ENCODE results near the gene DPYSL4. TPM values are rescaled to one million over a fixed set of nuclear protein-coding genes. Genes with fewer than 3 reads are reported as not detected.

DPYSL4 gene
- total RNA-seq, 1 experiment from 2014 or later = 22.3 TPM

GRCh38 chr10:132233501-132234085, 46.8 kb downstream of the DPYSL4 start:
- H3K36me3 ChIP-seq = no peaks in the 10 kb centered on the region
- DNase-seq = no peak

GRCh38 chr10:132234860-132235259, 48.1 kb downstream of the DPYSL4 start:
- Histone ChIP-seq H3K36me3 (no peaks in the 10 kb centered on the region), H3K27me3 (no peaks in the 10 kb centered on the region), H3K4me3 (no peak overlapping the region), H3K9me3 (no peaks in the 10 kb centered on the region)
- no peak for DNase-seq

More at GRCh38 chr10:132233501-132234085, 46.8 kb downstream of the DPYSL4 start:
- Histone ChIP-seq H3K27me3 (no peaks in the 10 kb centered on the region), H3K4me3 (no peak overlapping the region), H3K9me3 (no peaks in the 10 kb centered on the region)

GRCh38 chr10:132236161-132236560, 49.4 kb downstream of the DPYSL4 start:
- H3K36me3 ChIP-seq = no peaks in the 10 kb centered on the region
- DNase-seq = no peak
- H3K4me3 ChIP-seq = no peak overlapping the region
- H3K27me3 ChIP-seq = no peaks in the 10 kb centered on the region
- H3K9me3 ChIP-seq = no peaks in the 10 kb centered on the region

GRCh38 chr10:132236881-132237280, 50.1 kb downstream of the DPYSL4 start:
- no peaks in the 10 kb centered on the region for H3K36me3 ChIP-seq
- no peak for DNase-seq

GRCh38 chr10:132237396-132237795, 50.6 kb downstream of the DPYSL4 start:
- no peaks in the 10 kb centered on the region for H3K27me3 ChIP-seq
- no peak overlapping the region for H3K4me3 ChIP-seq
- no peak for DNase-seq
- no peaks in the 10 kb centered on the region for H3K9me3 ChIP-seq
- H3K36me3 ChIP-seq = no peaks in the 10 kb centered on the region

More at GRCh38 chr10:132236881-132237280, 50.1 kb downstream of the DPYSL4 start:
- no peaks in the 10 kb centered on the region for H3K9me3 ChIP-seq
- H3K4me3 ChIP-seq = no peak overlapping the region
- no peaks in the 10 kb centered on the region for H3K27me3 ChIP-seq

GRCh38 chr10:132237871-132238270, 51.1 kb downstream of the DPYSL4 start:
- Histone ChIP-seq H3K9me3 (no peaks in the 10 kb centered on the region), H3K27me3 (no peaks in the 10 kb centered on the region), H3K4me3 (no peak overlapping the region), H3K36me3 (no peaks in the 10 kb centered on the region)
- DNase-seq = no peak

- Histone ChIP-seq H3K9me3 (no peaks in the 10 kb centered on the region), H3K36me3 (no peaks in the 10 kb centered on the region), H3K4me3 (no peak overlapping the region), H3K27me3 (no peaks in the 10 kb centered on the region)
- no peak for DNase-seq
Observed at GRCh38 chr10:132238371-132239125, 51.8 kb downstream of the DPYSL4 start.

- no peak for DNase-seq
- Histone ChIP-seq H3K27me3 (no peaks in the 10 kb centered on the region), H3K9me3 (no peaks in the 10 kb centered on the region), H3K36me3 (no peaks in the 10 kb centered on the region), H3K4me3 (no peak overlapping the region)
Observed at GRCh38 chr10:132239126-132240031, 52.6 kb downstream of the DPYSL4 start.

- no peaks in the 10 kb centered on the region for H3K36me3 ChIP-seq
- no peaks in the 10 kb centered on the region for H3K9me3 ChIP-seq
- H3K4me3 ChIP-seq = no peak overlapping the region
- no peaks in the 10 kb centered on the region for H3K27me3 ChIP-seq
- no peak for DNase-seq
Observed at GRCh38 chr10:132240156-132240555, 53.4 kb downstream of the DPYSL4 start.

GRCh38 chr10:132240581-132240980, 53.8 kb downstream of the DPYSL4 start:
- H3K27me3 ChIP-seq = no peaks in the 10 kb centered on the region
- H3K4me3 ChIP-seq = no peak overlapping the region
- no peaks in the 10 kb centered on the region for H3K9me3 ChIP-seq
- no peak for DNase-seq
- no peaks in the 10 kb centered on the region for H3K36me3 ChIP-seq

GRCh38 chr10:132241086-132241485, 54.3 kb downstream of the DPYSL4 start:
- H3K4me3 ChIP-seq = no peak overlapping the region
- DNase-seq = no peak
- no peaks in the 10 kb centered on the region for H3K27me3 ChIP-seq
- no peaks in the 10 kb centered on the region for H3K9me3 ChIP-seq
- H3K36me3 ChIP-seq = no peaks in the 10 kb centered on the region

- H3K27me3 ChIP-seq = no peaks in the 10 kb centered on the region
- DNase-seq = no peak
- no peaks in the 10 kb centered on the region for H3K9me3 ChIP-seq
- H3K4me3 ChIP-seq = no peak overlapping the region
- H3K36me3 ChIP-seq = no peaks in the 10 kb centered on the region
Observed at GRCh38 chr10:132241496-132241895, 54.7 kb downstream of the DPYSL4 start.

GRCh38 chr10:132242103-132242840, 55.5 kb downstream of the DPYSL4 start:
- Histone ChIP-seq H3K36me3 (no peaks in the 10 kb centered on the region), H3K9me3 (no peaks in the 10 kb centered on the region), H3K4me3 (no peak overlapping the region), H3K27me3 (no peaks in the 10 kb centered on the region)
- DNase-seq = no peak

GRCh38 chr10:132243141-132243540, 56.4 kb downstream of the DPYSL4 start:
- Histone ChIP-seq H3K9me3 (no peaks in the 10 kb centered on the region), H3K36me3 (no peaks in the 10 kb centered on the region), H3K4me3 (no peak overlapping the region), H3K27me3 (no peaks in the 10 kb centered on the region)
- no peak for DNase-seq

- H3K4me3 ChIP-seq = no peak overlapping the region
- no peaks in the 10 kb centered on the region for H3K27me3 ChIP-seq
- no peaks in the 10 kb centered on the region for H3K9me3 ChIP-seq
- H3K36me3 ChIP-seq = no peaks in the 10 kb centered on the region
- DNase-seq = no peak
Observed at GRCh38 chr10:132243626-132244025, 56.9 kb downstream of the DPYSL4 start.

GRCh38 chr10:132245056-132245455, 58.3 kb downstream of the DPYSL4 start:
- Histone ChIP-seq H3K27me3 (no peaks in the 10 kb centered on the region), H3K36me3 (no peaks in the 10 kb centered on the region), H3K4me3 (no peak overlapping the region), H3K9me3 (no peaks in the 10 kb centered on the region)
- no peak for DNase-seq

- H3K9me3 ChIP-seq = no peaks in the 10 kb centered on the region
- no peaks in the 10 kb centered on the region for H3K36me3 ChIP-seq
- no peak overlapping the region for H3K4me3 ChIP-seq
- no peaks in the 10 kb centered on the region for H3K27me3 ChIP-seq
- no peak for DNase-seq
Observed at GRCh38 chr10:132246296-132246695, 59.5 kb downstream of the DPYSL4 start.

All from MG63 (cell line).